HEK293 (cell line): ENCODE measurements around the gene TPCN2.

ENCODE experiments used
- BCL11A ChIP-seq: fragments of 450-650 bp; formaldehyde crosslinking; IDR thresholded peaks from 2 replicates; pipeline ENCODE4 v1.5.1; 2016; ENCODE audit warnings: low read depth, missing biosample characterization, missing genetic modification characterization
- CTCF ChIP-seq: fragments of 450-650 bp; formaldehyde crosslinking; IDR thresholded peaks from 2 replicates; pipeline ENCODE4 v1.5.1; 2016; ENCODE audit warnings: missing biosample characterization, missing genetic modification characterization
- ELK4 ChIP-seq: IDR thresholded peaks from 2 replicates; pipeline ENCODE4 v1.6.1; 2011; ENCODE audit warnings: mild to moderate bottlenecking, low read depth, low read length, borderline replicate concordance
- MZF1 ChIP-seq: fragments of 450-650 bp; formaldehyde crosslinking; IDR thresholded peaks from 2 replicates; pipeline ENCODE4 v1.5.1; 2017; ENCODE audit warnings: missing biosample characterization, missing genetic modification characterization, borderline replicate concordance
- SP7 ChIP-seq: fragments of 450-650 bp; formaldehyde crosslinking; IDR thresholded peaks from 2 replicates; pipeline ENCODE4 v1.5.1; 2016; ENCODE audit warnings: missing biosample characterization, missing genetic modification characterization
- ZNF121 ChIP-seq: fragments of 450-650 bp; formaldehyde crosslinking; IDR thresholded peaks from 2 replicates; pipeline ENCODE4 v1.5.1; 2016; ENCODE audit warnings: missing biosample characterization, missing genetic modification characterization
- ZNF184 ChIP-seq: fragments of 450-650 bp; IDR thresholded peaks from 2 replicates; pipeline ENCODE4 v1.5.1; 2018; ENCODE audit warnings: missing biosample characterization, mild to moderate bottlenecking, missing genetic modification characterization
- ZNF274 ChIP-seq, 2 experiments: fragments of 200-500 bp in 1 of 2; fragments of 450-650 bp in 1 of 2; sonication (Bioruptor generic) in 1 of 2; formaldehyde crosslinking in 1 of 2; IDR thresholded peaks; 2 replicates each; pipeline versions ENCODE4 v1.5.1 to v1.6.1; 2014 to 2016; ENCODE audit warnings: borderline replicate concordance in 1 of 2, inconsistent platforms in 1 of 2, low read length in 1 of 2, missing biosample characterization in 1 of 2, missing genetic modification characterization in 1 of 2
- ZNF561 ChIP-seq: fragments of 450-650 bp; IDR thresholded peaks from 2 replicates; pipeline ENCODE4 v1.5.1; 2018; ENCODE audit warnings: missing biosample characterization, missing genetic modification characterization, borderline replicate concordance
- ZNF658 ChIP-seq: fragments of 450-650 bp; formaldehyde crosslinking; IDR thresholded peaks from 2 replicates; pipeline ENCODE4; 2016; ENCODE audit warnings: missing biosample characterization, missing genetic modification characterization
- TF ChIP-seq, protein P1 (sequence below): fragments of 450-650 bp; formaldehyde crosslinking; conservative IDR thresholded peaks from 2 replicates; pipeline ENCODE4 v1.5.1; 2016; ENCODE audit warnings: low read depth, missing biosample characterization, missing genetic modification characterization
- TF ChIP-seq, protein P2 (sequence below): fragments of 450-650 bp; formaldehyde crosslinking; IDR thresholded peaks from 2 replicates; pipeline ENCODE4 v1.5.1; 2016; ENCODE audit warnings: missing biosample characterization, missing genetic modification characterization, borderline replicate concordance
- TF ChIP-seq, protein P3 (sequence below): fragments of 450-650 bp; formaldehyde crosslinking; IDR thresholded peaks from 2 replicates; pipeline ENCODE4 v1.5.1; 2016; ENCODE audit warnings: missing biosample characterization, missing genetic modification characterization
- TF ChIP-seq, protein P4 (sequence below): fragments of 450-650 bp; formaldehyde crosslinking; IDR thresholded peaks from 2 replicates; pipeline ENCODE4 v1.5.1; 2017; ENCODE audit warnings: missing biosample characterization, missing genetic modification characterization

GRCh38 chr11:69123593-69124545, 75.1 kb downstream of the TPCN2 start:
- TF ChIP-seq, protein P1, sequence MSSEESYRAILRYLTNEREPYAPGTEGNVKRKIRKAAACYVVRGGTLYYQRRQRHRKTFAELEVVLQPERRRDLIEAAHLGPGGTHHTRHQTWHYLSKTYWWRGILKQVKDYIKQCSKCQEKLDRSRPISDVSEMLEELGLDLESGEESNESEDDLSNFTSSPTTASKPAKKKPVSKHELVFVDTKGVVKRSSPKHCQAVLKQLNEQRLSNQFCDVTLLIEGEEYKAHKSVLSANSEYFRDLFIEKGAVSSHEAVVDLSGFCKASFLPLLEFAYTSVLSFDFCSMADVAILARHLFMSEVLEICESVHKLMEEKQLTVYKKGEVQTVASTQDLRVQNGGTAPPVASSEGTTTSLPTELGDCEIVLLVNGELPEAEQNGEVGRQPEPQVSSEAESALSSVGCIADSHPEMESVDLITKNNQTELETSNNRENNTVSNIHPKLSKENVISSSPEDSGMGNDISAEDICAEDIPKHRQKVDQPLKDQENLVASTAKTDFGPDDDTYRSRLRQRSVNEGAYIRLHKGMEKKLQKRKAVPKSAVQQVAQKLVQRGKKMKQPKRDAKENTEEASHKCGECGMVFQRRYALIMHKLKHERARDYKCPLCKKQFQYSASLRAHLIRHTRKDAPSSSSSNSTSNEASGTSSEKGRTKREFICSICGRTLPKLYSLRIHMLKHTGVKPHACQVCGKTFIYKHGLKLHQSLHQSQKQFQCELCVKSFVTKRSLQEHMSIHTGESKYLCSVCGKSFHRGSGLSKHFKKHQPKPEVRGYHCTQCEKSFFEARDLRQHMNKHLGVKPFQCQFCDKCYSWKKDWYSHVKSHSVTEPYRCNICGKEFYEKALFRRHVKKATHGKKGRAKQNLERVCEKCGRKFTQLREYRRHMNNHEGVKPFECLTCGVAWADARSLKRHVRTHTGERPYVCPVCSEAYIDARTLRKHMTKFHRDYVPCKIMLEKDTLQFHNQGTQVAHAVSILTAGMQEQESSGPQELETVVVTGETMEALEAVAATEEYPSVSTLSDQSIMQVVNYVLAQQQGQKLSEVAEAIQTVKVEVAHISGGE, result no peak
- TF ChIP-seq ZNF658 (tag by site-specific recombination) (no peak), CTCF (no peak), SP7 (tag by site-specific recombination) (no peak), ZNF184 (no peak), MZF1 (tag by site-specific recombination) (no peak), ZNF561 (tag by site-specific recombination) (no peak), BCL11A (no peak), ZNF121 (no peak), ZNF274 (IDR thresholded peaks at IDR 0.05; ENCODE audit: low read length) (no peak), ZNF274 (tag by site-specific recombination; IDR thresholded peaks at IDR 0.05; ENCODE audit: borderline replicate concordance) (no peak), ELK4 (no peak)
- TF ChIP-seq, protein P2, sequence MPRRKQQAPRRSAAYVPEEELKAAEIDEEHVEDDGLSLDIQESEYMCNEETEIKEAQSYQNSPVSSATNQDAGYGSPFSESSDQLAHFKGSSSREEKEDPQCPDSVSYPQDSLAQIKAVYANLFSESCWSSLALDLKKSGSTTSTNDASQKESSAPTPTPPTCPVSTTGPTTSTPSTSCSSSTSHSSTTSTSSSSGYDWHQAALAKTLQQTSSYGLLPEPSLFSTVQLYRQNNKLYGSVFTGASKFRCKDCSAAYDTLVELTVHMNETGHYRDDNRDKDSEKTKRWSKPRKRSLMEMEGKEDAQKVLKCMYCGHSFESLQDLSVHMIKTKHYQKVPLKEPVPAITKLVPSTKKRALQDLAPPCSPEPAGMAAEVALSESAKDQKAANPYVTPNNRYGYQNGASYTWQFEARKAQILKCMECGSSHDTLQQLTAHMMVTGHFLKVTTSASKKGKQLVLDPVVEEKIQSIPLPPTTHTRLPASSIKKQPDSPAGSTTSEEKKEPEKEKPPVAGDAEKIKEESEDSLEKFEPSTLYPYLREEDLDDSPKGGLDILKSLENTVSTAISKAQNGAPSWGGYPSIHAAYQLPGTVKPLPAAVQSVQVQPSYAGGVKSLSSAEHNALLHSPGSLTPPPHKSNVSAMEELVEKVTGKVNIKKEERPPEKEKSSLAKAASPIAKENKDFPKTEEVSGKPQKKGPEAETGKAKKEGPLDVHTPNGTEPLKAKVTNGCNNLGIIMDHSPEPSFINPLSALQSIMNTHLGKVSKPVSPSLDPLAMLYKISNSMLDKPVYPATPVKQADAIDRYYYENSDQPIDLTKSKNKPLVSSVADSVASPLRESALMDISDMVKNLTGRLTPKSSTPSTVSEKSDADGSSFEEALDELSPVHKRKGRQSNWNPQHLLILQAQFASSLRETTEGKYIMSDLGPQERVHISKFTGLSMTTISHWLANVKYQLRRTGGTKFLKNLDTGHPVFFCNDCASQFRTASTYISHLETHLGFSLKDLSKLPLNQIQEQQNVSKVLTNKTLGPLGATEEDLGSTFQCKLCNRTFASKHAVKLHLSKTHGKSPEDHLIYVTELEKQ (tag by site-specific recombination), result no peak
- TF ChIP-seq, protein P3, sequence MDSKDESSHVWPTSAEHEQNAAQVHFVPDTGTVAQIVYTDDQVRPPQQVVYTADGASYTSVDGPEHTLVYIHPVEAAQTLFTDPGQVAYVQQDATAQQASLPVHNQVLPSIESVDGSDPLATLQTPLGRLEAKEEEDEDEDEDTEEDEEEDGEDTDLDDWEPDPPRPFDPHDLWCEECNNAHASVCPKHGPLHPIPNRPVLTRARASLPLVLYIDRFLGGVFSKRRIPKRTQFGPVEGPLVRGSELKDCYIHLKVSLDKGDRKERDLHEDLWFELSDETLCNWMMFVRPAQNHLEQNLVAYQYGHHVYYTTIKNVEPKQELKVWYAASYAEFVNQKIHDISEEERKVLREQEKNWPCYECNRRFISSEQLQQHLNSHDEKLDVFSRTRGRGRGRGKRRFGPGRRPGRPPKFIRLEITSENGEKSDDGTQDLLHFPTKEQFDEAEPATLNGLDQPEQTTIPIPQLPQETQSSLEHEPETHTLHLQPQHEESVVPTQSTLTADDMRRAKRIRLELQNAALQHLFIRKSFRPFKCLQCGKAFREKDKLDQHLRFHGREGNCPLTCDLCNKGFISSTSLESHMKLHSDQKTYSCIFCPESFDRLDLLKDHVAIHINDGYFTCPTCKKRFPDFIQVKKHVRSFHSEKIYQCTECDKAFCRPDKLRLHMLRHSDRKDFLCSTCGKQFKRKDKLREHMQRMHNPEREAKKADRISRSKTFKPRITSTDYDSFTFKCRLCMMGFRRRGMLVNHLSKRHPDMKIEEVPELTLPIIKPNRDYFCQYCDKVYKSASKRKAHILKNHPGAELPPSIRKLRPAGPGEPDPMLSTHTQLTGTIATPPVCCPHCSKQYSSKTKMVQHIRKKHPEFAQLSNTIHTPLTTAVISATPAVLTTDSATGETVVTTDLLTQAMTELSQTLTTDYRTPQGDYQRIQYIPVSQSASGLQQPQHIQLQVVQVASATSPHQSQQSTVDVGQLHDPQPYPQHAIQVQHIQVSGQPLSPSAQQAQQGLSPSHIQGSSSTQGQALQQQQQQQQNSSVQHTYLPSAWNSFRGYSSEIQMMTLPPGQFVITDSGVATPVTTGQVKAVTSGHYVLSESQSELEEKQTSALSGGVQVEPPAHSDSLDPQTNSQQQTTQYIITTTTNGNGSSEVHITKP (tag by site-specific recombination), result no peak
- TF ChIP-seq, protein P4, sequence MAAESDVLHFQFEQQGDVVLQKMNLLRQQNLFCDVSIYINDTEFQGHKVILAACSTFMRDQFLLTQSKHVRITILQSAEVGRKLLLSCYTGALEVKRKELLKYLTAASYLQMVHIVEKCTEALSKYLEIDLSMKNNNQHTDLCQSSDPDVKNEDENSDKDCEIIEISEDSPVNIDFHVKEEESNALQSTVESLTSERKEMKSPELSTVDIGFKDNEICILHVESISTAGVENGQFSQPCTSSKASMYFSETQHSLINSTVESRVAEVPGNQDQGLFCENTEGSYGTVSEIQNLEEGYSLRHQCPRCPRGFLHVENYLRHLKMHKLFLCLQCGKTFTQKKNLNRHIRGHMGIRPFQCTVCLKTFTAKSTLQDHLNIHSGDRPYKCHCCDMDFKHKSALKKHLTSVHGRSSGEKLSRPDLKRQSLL (tag by site-specific recombination), result no peak
